AG09319 (cell line): ENCODE data around the gene QPCT.

Experiments
- DNase-seq: peaks from one replicate; pipeline ENCODE4 v3.0.0-alpha.2; 2010; ENCODE audit warnings: low read depth; ENCODE audit errors: extremely low read depth
- CTCF ChIP-seq: IDR thresholded peaks from 2 replicates; pipeline ENCODE4 v1.5.1; 2011; ENCODE audit warnings: low read depth, mild to moderate bottlenecking, inconsistent platforms, low read length, moderate library complexity

The QPCT gene

GRCh38 chr2:37391711-37392110 is 47.3 kb downstream of the QPCT start:
- TF ChIP-seq CTCF = no peak
- no peak for DNase-seq

GRCh38 chr2:37392428-37392827 is 48.0 kb downstream of the QPCT start:
- no peak for DNase-seq
- no peak for TF ChIP-seq CTCF

GRCh38 chr2:37394263-37394662 is 49.8 kb downstream of the QPCT start:
- TF ChIP-seq CTCF = no peak
- DNase-seq = no peak

- DNase-seq = no peak
- no peak for TF ChIP-seq CTCF
These were observed 50.5 kb downstream of the QPCT start for GRCh38 chr2:37394796-37395555.

GRCh38 chr2:37396890-37397565 is 52.6 kb downstream of the QPCT start:
- no peak for DNase-seq
- no peak for TF ChIP-seq CTCF

- no peak for TF ChIP-seq CTCF
These were observed 54.6 kb downstream of the QPCT start for GRCh38 chr2:37398990-37399389.

GRCh38 chr2:37400041-37400440 is 55.6 kb downstream of the QPCT start:
- TF ChIP-seq CTCF = no peak
- no peak for DNase-seq

More at GRCh38 chr2:37398990-37399389, 54.6 kb downstream of the QPCT start:
- DNase-seq = no peak
